NCI-H774 (cell line): ENCODE results near the gene APOL1.
"Not testable (repeated sequence)": the region's sequence is repeated elsewhere in the genome, so short reads cannot be mapped to it uniquely, and the experiment has no call there.

Experiments used
- DNase-seq: peaks from one replicate; lab custom pipeline; 2025; lab: John Stamatoyannopoulos, UW

APOL1 gene

GRCh38 chr22:36244522-36245391 lies 8.2 kb upstream of the APOL1 start:
- no peak for DNase-seq

DNA sequence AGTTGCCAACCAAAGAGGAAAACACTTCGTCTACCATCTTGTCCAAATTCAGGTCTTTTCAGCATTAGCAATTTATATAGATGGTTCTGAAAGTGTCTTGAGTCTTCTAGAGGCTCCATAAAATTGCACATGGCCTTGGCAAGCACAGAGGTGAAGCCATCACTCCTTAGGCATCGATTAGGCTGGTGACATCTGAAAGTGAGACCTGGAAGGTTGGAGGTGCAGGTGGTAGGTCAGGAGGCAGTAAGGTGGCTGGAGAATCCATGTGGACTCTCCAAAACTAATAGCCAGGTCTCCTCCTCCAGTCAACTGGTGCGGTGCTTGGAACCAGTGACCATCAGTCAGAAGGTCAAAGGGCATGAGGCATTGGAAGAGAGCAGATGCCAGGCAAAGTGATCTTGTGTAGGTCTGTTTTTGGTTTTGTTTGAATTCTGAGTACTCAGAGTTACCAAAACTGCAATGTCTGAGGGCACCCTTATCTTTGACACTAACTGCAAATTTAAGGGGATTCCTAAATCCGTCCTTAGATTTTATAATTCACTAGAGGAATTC lies 7.1 kb upstream of the APOL1 start:
- DNase-seq = no peak

DNA sequence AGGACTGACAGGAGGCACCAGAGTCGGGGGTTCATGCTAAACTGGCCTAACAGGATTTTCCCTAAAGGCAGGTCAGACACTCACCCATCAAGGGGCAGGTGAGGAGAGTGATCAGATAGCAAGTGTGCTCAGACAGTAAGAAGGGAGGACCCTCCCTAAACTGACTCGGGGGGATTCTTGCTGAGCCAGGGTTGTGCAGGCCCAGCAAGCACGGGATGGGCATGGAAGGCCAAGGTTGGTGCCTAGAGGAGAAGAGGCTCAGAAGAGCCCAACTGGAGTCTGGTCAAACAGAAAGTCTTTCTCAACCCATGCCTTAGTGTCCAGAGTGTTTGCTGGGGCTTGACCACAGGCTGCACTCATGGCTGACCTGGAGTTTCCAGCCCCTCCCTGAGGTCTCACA lies 6.2 kb upstream of the APOL1 start:
- no peak for DNase-seq

GRCh38 chr22:36247955-36248354 lies 5.0 kb upstream of the APOL1 start:
- no peak for DNase-seq

- DNase-seq = no peak
Observed at GRCh38 chr22:36249160-36249559, 3.8 kb upstream of the APOL1 start.

DNA sequence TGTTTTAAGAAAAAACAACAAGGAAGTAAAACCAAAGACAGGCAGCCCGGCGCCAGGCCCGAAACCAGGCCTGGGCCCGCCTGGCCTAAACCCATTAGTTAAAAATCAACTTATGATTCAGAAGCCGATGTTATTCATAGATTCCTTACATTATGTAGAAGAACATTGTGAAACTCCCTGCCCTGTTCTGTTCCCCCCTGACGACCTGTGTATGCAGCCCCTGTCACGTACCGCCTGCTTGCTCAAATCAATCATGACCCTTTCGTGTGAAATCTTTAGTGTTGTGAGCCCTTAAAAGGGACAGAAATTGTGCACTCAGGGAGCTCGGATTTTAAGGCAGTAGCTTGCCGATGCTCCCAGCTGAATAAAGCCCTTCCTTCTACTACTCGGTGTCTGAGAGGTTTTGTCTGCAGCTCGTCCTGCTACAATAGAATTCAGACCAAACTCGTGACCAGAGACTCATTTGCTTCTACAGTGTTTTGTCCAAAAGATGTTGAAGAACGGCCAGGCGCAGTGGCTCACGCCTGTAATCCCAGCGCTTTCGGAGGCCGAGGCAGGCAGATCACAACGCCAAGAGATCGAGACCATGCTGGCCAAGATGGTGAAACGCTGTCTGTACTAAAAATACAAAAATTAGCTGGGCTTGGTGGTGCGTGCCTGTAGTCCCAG lies 2.5 kb upstream of the APOL1 start:
- DNase-seq = not testable (repeated sequence)

DNA sequence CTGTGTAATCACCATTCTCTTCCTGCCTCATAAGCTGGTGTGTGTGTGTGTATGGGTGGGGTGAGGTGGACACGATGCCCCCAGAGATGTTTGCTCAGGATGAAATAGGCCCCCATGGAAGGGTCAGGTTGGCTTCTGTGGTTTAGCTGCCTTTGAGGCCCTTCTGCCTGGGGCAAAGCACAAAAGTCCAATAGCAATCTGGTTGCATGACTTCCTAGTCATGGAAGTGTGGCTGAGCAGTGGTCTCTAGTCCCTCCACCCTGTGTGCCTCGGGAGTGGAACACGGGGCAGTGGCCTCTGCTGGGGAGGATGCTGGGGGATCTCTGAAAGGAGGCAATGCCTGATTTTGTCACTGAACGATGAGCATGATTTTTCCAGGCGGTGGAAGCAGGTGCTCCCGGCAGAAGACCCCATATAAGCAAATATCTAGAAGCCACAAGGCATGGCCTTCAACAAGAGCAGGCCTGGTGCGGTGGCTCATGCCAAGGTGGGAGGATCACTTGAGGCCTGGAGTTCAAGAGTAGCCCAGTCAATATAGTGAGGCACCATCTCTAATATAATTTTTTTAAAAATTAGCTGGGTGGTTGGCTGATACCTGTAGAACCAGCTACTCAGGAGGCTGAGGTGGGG lies 839 bp upstream of the APOL1 start:
- not testable (repeated sequence) for DNase-seq

DNA sequence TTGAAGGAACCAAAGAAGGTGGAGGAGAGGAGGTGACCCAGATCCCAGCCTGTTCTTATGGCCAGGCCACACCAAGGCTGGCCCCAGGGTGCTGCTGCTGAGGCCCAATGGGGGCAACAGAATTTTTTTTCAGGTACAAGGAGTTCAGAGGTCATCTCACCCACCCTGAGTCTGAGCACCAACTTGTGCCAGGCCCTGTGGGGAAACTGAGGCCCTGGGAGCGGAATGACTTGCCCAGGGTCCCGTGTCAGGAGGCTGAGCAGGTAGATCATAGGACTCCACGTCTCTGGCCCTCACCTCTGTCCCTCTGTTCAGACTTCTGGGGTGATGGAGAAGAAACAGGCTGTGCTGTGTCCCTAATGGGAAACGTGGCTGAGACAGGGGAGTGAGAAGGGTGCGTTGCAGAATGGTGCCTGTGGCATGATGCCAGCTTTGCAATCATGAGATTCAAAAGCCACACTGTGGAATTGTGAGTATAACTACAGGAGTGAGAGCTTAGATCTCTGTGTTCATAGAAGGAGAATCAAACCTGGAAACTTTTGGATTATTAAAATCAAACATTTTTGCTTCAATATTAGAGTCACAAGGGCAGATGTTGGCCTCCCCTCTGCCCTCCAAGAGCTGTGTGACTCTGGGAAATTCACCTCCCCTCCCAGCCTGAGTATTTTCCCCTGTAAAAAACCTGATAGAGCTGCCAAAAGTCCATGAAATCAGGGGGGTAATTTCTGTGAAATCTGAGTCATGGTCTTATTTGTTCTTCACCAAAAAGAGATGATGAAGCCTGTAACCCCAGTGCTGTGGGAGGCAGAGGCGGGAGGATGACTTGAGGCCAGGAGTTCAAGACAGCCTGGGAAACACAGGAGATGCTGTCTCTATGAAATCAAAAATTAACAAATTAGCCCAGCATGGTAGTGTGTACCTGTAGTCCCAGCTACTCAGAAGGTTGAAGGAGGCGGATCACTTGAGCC lies 874 bp downstream of the APOL1 start:
- no peak for DNase-seq

GRCh38 chr22:36255572-36255971 lies 2.6 kb downstream of the APOL1 start:
- not testable (repeated sequence) for DNase-seq

GRCh38 chr22:36256478-36256877 lies 3.5 kb downstream of the APOL1 start:
- no peak for DNase-seq

DNA sequence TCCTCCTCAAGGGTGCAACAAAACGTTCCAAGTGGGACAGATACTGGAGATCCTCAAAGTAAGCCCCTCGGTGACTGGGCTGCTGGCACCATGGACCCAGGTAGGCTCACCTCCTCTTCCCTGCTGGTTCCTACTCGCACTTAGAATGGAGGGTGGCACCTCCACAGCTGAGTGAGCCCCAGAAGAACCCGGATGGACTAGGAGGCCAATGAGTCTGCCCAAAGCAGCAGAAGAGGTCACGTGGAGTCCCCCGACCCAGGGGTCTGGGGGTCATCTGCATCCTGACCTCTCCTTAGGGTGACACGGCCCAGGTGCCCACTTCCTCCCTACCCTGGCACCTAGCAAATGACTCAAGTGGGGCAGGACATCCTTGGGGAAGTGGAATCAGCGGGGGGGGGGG lies 4.4 kb downstream of the APOL1 start:
- DNase-seq = no peak

GRCh38 chr22:36257948-36258670 lies 5.2 kb downstream of the APOL1 start:
- DNase-seq = no peak

GRCh38 chr22:36258701-36259614 lies 6.0 kb downstream of the APOL1 start:
- DNase-seq = no peak

DNA sequence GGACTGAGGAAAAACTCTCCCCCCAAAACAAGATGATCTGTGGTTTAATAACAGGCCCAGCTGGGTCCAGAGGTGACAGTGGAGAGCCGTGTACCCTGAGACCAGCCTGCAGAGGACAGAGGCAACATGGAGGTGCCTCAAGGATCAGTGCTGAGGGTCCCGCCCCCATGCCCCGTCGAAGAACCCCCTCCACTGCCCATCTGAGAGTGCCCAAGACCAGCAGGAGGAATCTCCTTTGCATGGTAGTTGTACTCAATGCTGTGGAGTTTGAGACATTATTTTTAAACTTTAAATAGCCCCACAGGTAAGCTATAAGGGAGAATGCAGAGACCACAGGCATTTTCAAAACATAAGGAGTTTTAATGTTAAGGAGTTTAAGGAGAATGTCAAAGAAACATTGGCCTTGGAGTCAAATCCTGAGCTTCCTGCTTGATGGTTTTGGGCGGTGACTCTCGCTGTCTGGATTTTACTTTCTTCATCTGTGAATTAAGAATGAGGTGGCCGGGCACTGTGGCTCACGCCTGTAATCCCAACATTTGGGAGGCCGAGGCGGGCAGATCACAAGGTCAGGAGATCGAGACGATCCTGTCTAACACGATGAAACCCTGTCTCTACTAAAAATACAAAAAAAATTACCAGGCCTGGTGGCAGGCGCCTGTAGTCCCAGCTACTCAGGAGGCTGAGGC lies 6.8 kb downstream of the APOL1 start:
- no peak for DNase-seq

DNA sequence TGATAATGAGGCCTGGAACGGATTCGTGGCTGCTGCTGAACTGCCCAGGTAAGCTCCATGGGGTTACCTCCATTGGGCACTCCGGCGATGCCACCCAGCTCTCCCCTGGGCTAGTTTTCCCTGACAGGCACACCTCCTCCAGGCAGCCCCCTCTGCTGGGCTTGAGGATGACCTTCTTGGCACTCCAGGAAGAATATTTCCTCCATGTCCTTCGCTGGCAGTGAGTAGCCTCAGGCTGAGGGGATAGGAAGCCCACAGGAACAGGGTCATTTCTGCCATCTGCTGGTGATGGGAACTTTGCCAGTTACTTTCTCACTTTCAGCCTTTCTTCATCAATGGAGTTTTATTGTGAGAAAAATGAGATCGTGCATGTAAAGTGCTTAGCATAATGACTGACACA lies 8.7 kb downstream of the APOL1 start:
- DNase-seq = not testable (repeated sequence)

DNA sequence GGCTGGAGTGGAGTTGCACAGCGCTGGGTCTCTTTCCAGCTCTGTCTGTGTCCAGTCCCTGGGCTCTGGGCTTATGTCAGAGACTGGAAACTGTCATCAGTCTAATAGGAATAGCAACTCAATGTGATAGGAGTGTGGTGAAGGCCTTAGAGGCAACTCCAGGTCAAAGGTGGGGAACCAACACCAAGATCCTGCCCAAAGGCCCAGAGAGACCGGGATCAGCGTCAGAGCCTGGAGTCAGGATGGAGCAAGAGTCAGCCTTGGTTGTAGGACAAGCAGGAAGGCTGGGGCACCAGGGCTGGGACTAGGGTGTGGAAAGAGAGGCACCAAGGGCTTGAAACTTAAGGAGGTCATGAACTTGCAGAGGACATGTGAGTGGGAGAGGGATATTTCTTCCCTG lies 9.4 kb downstream of the APOL1 start:
- DNase-seq = not testable (repeated sequence)

- not testable (repeated sequence) for DNase-seq
Observed at GRCh38 chr22:36263216-36263673, 10.3 kb downstream of the APOL1 start.

GRCh38 chr22:36263886-36264664 lies 11.1 kb downstream of the APOL1 start:
- DNase-seq = not testable (repeated sequence)
